Heart left ventricle (tissue), 16 donors: ENCODE measurements around the gene JAGN1. TPM values are rescaled to one million over a fixed set of nuclear protein-coding genes. Genes with fewer than 3 reads are reported as not detected.

Source experiments
- ATAC-seq, 4 donors: fragments of 200-7000 bp; cut with Tn5 transposase; one replicate each; pipeline ENCODE4 v1.9.1; 2020 to 2022; ENCODE audit warnings: moderate library complexity in 4 of 4, mild to moderate bottlenecking in 3 of 4, moderate number of reproducible peaks in 1 of 4
- DNase-seq, 5 donors: peaks; one replicate each; pipeline ENCODE4 v3.0.0-alpha.2; 2020
- H3K27ac ChIP-seq, 12 donors: fragments of 200-600 bp; sonication (generic) in 4 of 12; one replicate each; pipeline versions ENCODE4 v1.5.0 to v1.8.0; 2016 to 2022; ENCODE audit warnings: mild to moderate bottlenecking in 2 of 12
- H3K27me3 ChIP-seq, 9 donors: fragments of 200-600 bp; sonication (generic) in 2 of 9; one replicate each; pipeline versions ENCODE4 v1.5.1 to v1.8.0; 2016 to 2022; ENCODE audit warnings: mild to moderate bottlenecking in 3 of 9
- H3K36me3 ChIP-seq, 9 donors: fragments of 200-600 bp; sonication (generic) in 2 of 9; one replicate each; pipeline versions ENCODE4 v1.5.0 to v1.8.0; 2018 to 2022; ENCODE audit warnings: mild to moderate bottlenecking in 2 of 9
- H3K4me1 ChIP-seq, 12 donors: fragments of 200-600 bp; sonication (generic) in 4 of 12; one replicate each; pipeline versions ENCODE4 v1.5.0 to v1.8.0; 2016 to 2022; ENCODE audit warnings: mild to moderate bottlenecking in 3 of 12
- H3K4me3 ChIP-seq, 12 donors: fragments of 200-600 bp; sonication (generic) in 4 of 12; one replicate each; pipeline versions ENCODE4 v1.5.0 to v1.8.0; 2017 to 2022; ENCODE audit warnings: mild to moderate bottlenecking in 9 of 12, moderate library complexity in 4 of 12
- H3K9me3 ChIP-seq, 12 donors: fragments of 200-600 bp; sonication (generic) in 4 of 12; one replicate each; pipeline versions ENCODE4 v1.5.0 to v1.8.0; 2016 to 2022; ENCODE audit warnings: mild to moderate bottlenecking in 1 of 12
- CTCF ChIP-seq, 12 donors: fragments of 200-600 bp; sonication (generic) in 4 of 12; IDR thresholded peaks; one replicate each; pipeline versions ENCODE4 v1.5.0 to v1.8.0; 2018 to 2022; ENCODE audit warnings: antibody characterized with exemption in 12 of 12, mild to moderate bottlenecking in 5 of 12
- POLR2A ChIP-seq, 2 donors: fragments of 450-650 bp; IDR thresholded peaks; one replicate each; pipeline ENCODE4 v1.6.1; 2017; ENCODE audit warnings: antibody characterized with exemption in 2 of 2, mild to moderate bottlenecking in 2 of 2, moderate library complexity in 2 of 2
- WGBS, 4 donors: extraction: QIAGEN DNeasy Blood & Tissue Kit in 2 of 4; methylation state at CpG; one replicate each; pipeline versions ENCODE4 v1.1.5 to v1.1.7; 2013 to 2018; 5-methylcytosine and 5-hydroxymethylcytosine counted together
- intact Hi-C, 10 donors: fragments of 100-400 bp; cut with DNase I; formaldehyde crosslinking; loops; one replicate each; pipeline versions ENCODE4 v1.11.1 to v1.14.2; 2022
- polyA plus RNA-seq, 2 donors: library from polyadenylated mRNA; stranded (reverse); fragments of 200-250 nt; gene quantifications; one replicate each; pipeline ENCODE4 v1.2.3, GENCODE V29; 2013
- total RNA-seq, 9 donors: library from RNA; depleted of rRNA in 2 of 9; stranded (reverse); fragments of >200 nt in 2 of 9; fragmentation: NEBNext Ultra II Directional in 3 of 9; extraction: Animal tissue kit (Norgen Biotek cat#: 25700) in 3 of 9; gene quantifications; one replicate each; pipeline versions ENCODE4 v1.1.0 to v1.2.4, GENCODE V29; 2016 to 2023
- donor health status: ischemic (EF 13 %, LVEDD 7.1; RV severe dilation, severe dysfunction).
- donor health status: healthy with polysubstance abuse.
- donor health status: DM: no; HTN: yes; CAD: no.
- donor health status: DM: no; HTN: no; CAD: no.
- donor health status: ischemic (EF 25% LVEDD 6.9; RV normal size, moderate dysfunction).
- donor health status: ischemic (EF 25% LVEDD 5.7; RV mildly dilated, moderate dysfunction).
- donor health status: healthy.
- donor health status: DM: yes; HTN: yes; CAD: no.
- donor health status: ischemic (EF 35%, LVEDD 5.7; RV mildly dilated, moderate dysfunction).
- donor health status: nonischemic (EF 11% LVEDD 7.7; RV severe dilation, severe dysfunction).
- donor health status: DM: yes; HTN: yes; CAD: no.
- donor health status: PGD.
- donor health status: ischemic (EF 29% LVEDD 5.4; RV normal size, mild dysfunction).
- donor health status: nonischemic (EF 23%, LVEDD 6.1; RV moderate dilation, normal function).

JAGN1 gene
- total and polyA plus RNA-seq, 11 donors: 15.1 to 77.3 (median 21.2) TPM

- Histone ChIP-seq H3K4me1 (peaks cover 4 to 42% (median 30%) of the 10 kb centered on the region in 12 donors), H3K9me3 (no peaks in the 10 kb centered on the region), H3K4me3 (peak overlapping the region in 10 of 12 donors; percentile 45 to 87 (median 65)), H3K36me3 (peaks cover 0 to 21% (median 9%) of the 10 kb centered on the region in 9 donors), H3K27me3 (no peaks in the 10 kb centered on the region), H3K27ac (peak overlapping the region in 9 of 12 donors; percentile 78 to 96 (median 93))
- 47 to 69% (median 63%) methylated on average over 10 of the region's 10 CpGs for whole genome bisulfite sequencing, 4 donors
- ATAC-seq: no peak
- peak in 1 of 5 donors; percentile 38 for DNase-seq
- TF ChIP-seq POLR2A (IDR thresholded peaks at IDR 0.05) (no peak), CTCF (IDR thresholded peaks at IDR 0.05) (no peak)
- intact Hi-C loops: loop anchor here in 2 of 10 donors (2.0 to 10.0 kb wide), 6 partner anchors 15 to 416 kb away; partner anchors contain the start of genes ARPC4 (in 1 of the 2), CRELD1 (in 1 of the 2), JAGN1 (in 1 of the 2) and RPUSD3 (in 1 of the 2)
These were observed 27.4 kb downstream of the JAGN1 start for GRCh38 chr3:9917820-9918219.

- 90 to 95% (median 94%) methylated on average over 8 of the region's 8 CpGs for WGBS, 4 donors
- intact Hi-C loops: loop anchor here in 2 of 10 donors (5.0 to 10.0 kb wide), 4 partner anchors 74 to 416 kb away; partner anchors contain the start of genes ARPC4 (in 1 of the 2), RPUSD3 (in 1 of the 2), TADA3 (in 1 of the 2) and TTLL3 (in 1 of the 2)
These were observed 28.0 kb downstream of the JAGN1 start for GRCh38 chr3:9918261-9919038.

GRCh38 chr3:9928158-9928557, 37.7 kb downstream of the JAGN1 start:
- peak in 1 of 5 donors; percentile 64 for DNase-seq
- Histone ChIP-seq H3K27ac (no peak overlapping the region), H3K36me3 (peaks cover 0 to 62% (median 48%) of the 10 kb centered on the region in 9 donors), H3K27me3 (no peaks in the 10 kb centered on the region), H3K9me3 (no peaks in the 10 kb centered on the region), H3K4me1 (peaks cover 0 to 13% (median 8%) of the 10 kb centered on the region in 12 donors), H3K4me3 (no peak overlapping the region)
- WGBS, 4 donors: 95 to 98% (median 97%) methylated on average over 8 to 23 of the region's 23 CpGs
- TF ChIP-seq POLR2A (IDR thresholded peaks at IDR 0.05): no peak
- TF ChIP-seq CTCF (IDR thresholded peaks at IDR 0.05): no peak
- ATAC-seq: no peak
- intact Hi-C loops: no loop called here

More at GRCh38 chr3:9918261-9919038, 28.0 kb downstream of the JAGN1 start:
- no peak for DNase-seq
- no peaks in the 10 kb centered on the region for H3K9me3 ChIP-seq
- peak overlapping the region in 1 of 12 donors; percentile 96 for H3K27ac ChIP-seq
- peaks cover 4 to 42% (median 30%) of the 10 kb centered on the region in 12 donors for H3K4me1 ChIP-seq
- peak overlapping the region in 1 of 12 donors; percentile 65 for H3K4me3 ChIP-seq
- no peak for TF ChIP-seq CTCF (IDR thresholded peaks at IDR 0.05)
- no peak for TF ChIP-seq POLR2A (IDR thresholded peaks at IDR 0.05)
- H3K36me3 ChIP-seq: peaks cover 0 to 24% (median 9%) of the 10 kb centered on the region in 9 donors
- no peak for ATAC-seq
- no peaks in the 10 kb centered on the region for H3K27me3 ChIP-seq

- DNase-seq: peak in 1 of 5 donors; percentile 5
- TF ChIP-seq POLR2A (IDR thresholded peaks at IDR 0.05) (no peak), CTCF (IDR thresholded peaks at IDR 0.05) (no peak)
- H3K4me3 ChIP-seq: no peak overlapping the region
- H3K27me3 ChIP-seq: no peaks in the 10 kb centered on the region
- H3K4me1 ChIP-seq: peaks cover 7 to 34% (median 23%) of the 10 kb centered on the region in 12 donors
- H3K27ac ChIP-seq: no peak overlapping the region
- peaks cover 0 to 50% (median 31%) of the 10 kb centered on the region in 9 donors for H3K36me3 ChIP-seq
- H3K9me3 ChIP-seq: no peaks in the 10 kb centered on the region
- WGBS, 4 donors: 94 to 97% (median 96%) methylated on average over 4 of the region's 4 CpGs
- no peak for ATAC-seq
- intact Hi-C loops: loop anchor here in 3 of 10 donors (5.0 to 10.0 kb wide), 3 partner anchors 81 to 296 kb away; no protein-coding TSS in a partner anchor
These were observed 40.5 kb downstream of the JAGN1 start for GRCh38 chr3:9930804-9931418.
